K562 (cell line): ENCODE data around the gene GLTP.

Experiments
- BHLHE40 ChIP-seq: IDR thresholded peaks from 2 replicates; pipeline ENCODE4 v1.6.1; 2011; ENCODE audit warnings: low read length, improper control_type of control experiment
- CCAR2 ChIP-seq: fragments of 200-400 bp; formaldehyde crosslinking; IDR thresholded peaks from 2 replicates; pipeline ENCODE4 v1.6.1; 2017; ENCODE audit warnings: mild to moderate bottlenecking, low read depth, low read length
- KDM5B ChIP-seq: fragments of 200-600 bp; sonication (generic); IDR thresholded peaks from 2 replicates; pipeline ENCODE4 v1.6.1; 2012; ENCODE audit warnings: low read depth, mild to moderate bottlenecking, moderate library complexity, low read length, control low read depth, inconsistent platforms; ENCODE audit not compliant: insufficient replicate concordance
- NONO ChIP-seq, 2 experiments: fragments of 200-400 bp in 1 of 2; fragments of 450-650 bp in 1 of 2; formaldehyde crosslinking in 1 of 2; IDR thresholded peaks; 2 replicates each; pipeline ENCODE4 v1.6.1; 2017; ENCODE audit warnings: low read depth in 2 of 2, mild to moderate bottlenecking in 2 of 2, moderate library complexity in 2 of 2, low read length in 1 of 2
- RAD21 ChIP-seq, 2 experiments: fragments of 250-450 bp in 1 of 2; fragments of 450-650 bp in 1 of 2; sonication (Bioruptor Pico) in 1 of 2; formaldehyde crosslinking in 1 of 2; IDR thresholded peaks in 1 of 2; conservative IDR thresholded peaks in 1 of 2; 2 replicates each; pipeline versions ENCODE4 v1.4.0 to v1.8.0; 2020 to 2022; ENCODE audit warnings: mild to moderate bottlenecking in 2 of 2, moderate library complexity in 1 of 2
- RNF2 ChIP-seq: sonication (generic); IDR thresholded peaks from 2 replicates; pipeline ENCODE4 v1.6.1; 2016

DNA sequence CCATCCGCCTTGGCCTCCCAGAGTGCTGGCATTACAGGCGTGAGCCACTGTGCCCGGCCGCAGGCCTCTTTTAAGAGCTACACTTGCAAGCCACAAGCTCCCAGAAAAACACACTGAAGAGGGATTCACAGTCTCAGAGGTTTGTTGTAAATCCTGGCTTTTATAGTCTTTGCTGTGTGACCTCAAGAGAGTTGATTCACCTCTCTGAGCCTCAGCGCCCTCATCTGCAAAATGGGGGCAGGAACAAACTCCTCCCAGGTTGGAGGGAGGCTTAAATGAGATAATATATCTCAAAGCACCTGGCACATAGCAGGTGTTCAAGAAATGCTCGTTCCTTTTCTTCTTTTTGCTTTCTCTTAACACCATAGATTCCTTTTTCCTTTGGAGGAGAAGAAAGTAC, 15.8 kb upstream of the GLTP start:
- TF ChIP-seq RAD21 (CRISPR knock-in tag; conservative IDR thresholded peaks at IDR 0.05 in 1 of 2, IDR thresholded peaks at IDR 0.05 in 1 of 2) (no peak), NONO (IDR thresholded peaks at IDR 0.05; ENCODE audit: low read depth in 2 of 2, low read length in 1 of 2) (no peak), BHLHE40 (no peak), CCAR2 (no peak), RNF2 (no peak), KDM5B (no peak)
